Left lung (tissue), 10 donors: ENCODE measurements around the gene SUSD1. TPM values are rescaled to one million over a fixed set of nuclear protein-coding genes. Genes with fewer than 3 reads are reported as not detected.

ENCODE experiments used
- ATAC-seq: fragments of 200-7000 bp; cut with Tn5 transposase; one replicate; pipeline ENCODE4 v1.9.1; 2020; ENCODE audit warnings: moderate library complexity
- DNase-seq, 4 donors: peaks; one replicate each; pipeline ENCODE4 v3.0.0-alpha.2; 2013 to 2020
- H3K27ac ChIP-seq, 2 donors: fragments of 200-600 bp; sonication (generic) in 1 of 2; one replicate each; pipeline versions ENCODE4 v1.5.0 to v1.8.0; 2020 to 2021
- H3K27me3 ChIP-seq, 2 donors: fragments of 200-600 bp; sonication (generic) in 1 of 2; one replicate each; pipeline versions ENCODE4 v1.5.0 to v1.8.0; 2020 to 2021
- H3K36me3 ChIP-seq, 2 donors: fragments of 200-600 bp; sonication (generic) in 1 of 2; one replicate each; pipeline versions ENCODE4 v1.5.0 to v1.8.0; 2020 to 2021
- H3K4me1 ChIP-seq, 2 donors: fragments of 200-600 bp; one replicate each; pipeline ENCODE4 v1.8.0; 2021
- H3K4me3 ChIP-seq, 2 donors: fragments of 200-600 bp; sonication (generic) in 1 of 2; one replicate each; pipeline versions ENCODE4 v1.5.0 to v1.8.0; 2020 to 2021; ENCODE audit warnings: mild to moderate bottlenecking in 1 of 2
- H3K9me3 ChIP-seq, 2 donors: fragments of 200-600 bp; sonication (generic) in 1 of 2; one replicate each; pipeline versions ENCODE4 v1.5.0 to v1.8.0; 2020 to 2021
- CTCF ChIP-seq, 2 donors: fragments of 200-600 bp; sonication (generic) in 1 of 2; IDR thresholded peaks; one replicate each; pipeline versions ENCODE4 v1.5.0 to v1.8.0; 2021; ENCODE audit warnings: antibody characterized with exemption in 2 of 2
- intact Hi-C, 2 donors: fragments of 100-400 bp; cut with DNase I; formaldehyde crosslinking; loops; one replicate each; pipeline versions ENCODE4 v1.11.2 to v1.14.2; 2022
- polyA plus RNA-seq, 6 donors: library from polyadenylated mRNA; unstranded; fragments of 120-200 nt; gene quantifications; one replicate each; pipeline ENCODE4 v1.2.1, GENCODE V29; 2013; ENCODE audit not compliant: insufficient read length in 6 of 6
- total RNA-seq, 2 donors: library from RNA; stranded (reverse); fragmentation: NEBNext Ultra II Directional; extraction: Animal tissue kit (Norgen Biotek cat#: 25700); gene quantifications; one replicate each; pipeline ENCODE4 v1.2.1, GENCODE V29; 2021
- donor health status: DM: no; HTN: yes; CAD: no.
- donor health status: DM: no; HTN: no; CAD: no.

The SUSD1 gene
- total and polyA plus RNA-seq, 8 donors, result 26.7 to 41.8 (median 32.8) TPM

DNA sequence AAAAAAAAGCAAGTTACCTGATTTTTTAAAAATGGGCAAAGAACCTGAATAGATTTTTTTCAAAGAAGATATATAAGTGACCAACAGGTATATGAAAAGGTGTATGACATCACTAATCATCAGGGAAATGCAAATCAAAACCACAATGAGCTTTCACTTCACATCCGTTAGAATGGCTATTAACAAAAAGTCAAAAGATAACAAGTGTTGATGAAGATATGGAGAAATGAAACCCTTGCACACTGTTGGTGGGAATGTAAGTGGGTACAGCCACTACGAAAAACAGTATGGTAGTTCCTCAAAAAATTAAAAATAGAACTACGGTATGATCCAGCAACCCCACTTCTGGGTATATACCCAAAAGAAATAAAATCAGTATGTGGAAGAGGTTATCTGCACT is 143.7 kb downstream of the SUSD1 start:
- H3K4me1 ChIP-seq, result peaks cover 8 to 44% of the 10 kb centered on the region in 2 donors
- H3K36me3 ChIP-seq, result no peaks in the 10 kb centered on the region
- H3K27me3 ChIP-seq, result no peaks in the 10 kb centered on the region
- H3K9me3 ChIP-seq, result no peaks in the 10 kb centered on the region
- ATAC-seq (no peak), DNase-seq (no peak)
- H3K4me3 ChIP-seq, result no peak overlapping the region
- no peak overlapping the region for H3K27ac ChIP-seq
- intact Hi-C loops, result no loop called here
- TF ChIP-seq CTCF (IDR thresholded peaks at IDR 0.05), result no peak

GRCh38 chr9:112029921-112030444 is 145.1 kb downstream of the SUSD1 start:
- H3K36me3 ChIP-seq, result no peaks in the 10 kb centered on the region
- H3K4me3 ChIP-seq, result no peak overlapping the region
- peak overlapping the region; percentile 1 to 13 for H3K27ac ChIP-seq
- intact Hi-C loops, result no loop called here
- no peak for DNase-seq
- H3K4me1 ChIP-seq, result peaks cover 8 to 44% of the 10 kb centered on the region in 2 donors
- H3K9me3 ChIP-seq, result no peaks in the 10 kb centered on the region
- TF ChIP-seq CTCF (IDR thresholded peaks at IDR 0.05), result no peak
- no peaks in the 10 kb centered on the region for H3K27me3 ChIP-seq
- ATAC-seq, result peak; percentile 93

GRCh38 chr9:112028242-112029221 is 146.6 kb downstream of the SUSD1 start:
- no peak for TF ChIP-seq CTCF (IDR thresholded peaks at IDR 0.05)
- no peak for DNase-seq
- Histone ChIP-seq H3K36me3 (no peaks in the 10 kb centered on the region), H3K4me3 (no peak overlapping the region), H3K4me1 (peaks cover 8 to 44% of the 10 kb centered on the region in 2 donors), H3K9me3 (no peaks in the 10 kb centered on the region), H3K27ac (no peak overlapping the region), H3K27me3 (no peaks in the 10 kb centered on the region)
- ATAC-seq, result no peak
- intact Hi-C loops, result no loop called here

DNA sequence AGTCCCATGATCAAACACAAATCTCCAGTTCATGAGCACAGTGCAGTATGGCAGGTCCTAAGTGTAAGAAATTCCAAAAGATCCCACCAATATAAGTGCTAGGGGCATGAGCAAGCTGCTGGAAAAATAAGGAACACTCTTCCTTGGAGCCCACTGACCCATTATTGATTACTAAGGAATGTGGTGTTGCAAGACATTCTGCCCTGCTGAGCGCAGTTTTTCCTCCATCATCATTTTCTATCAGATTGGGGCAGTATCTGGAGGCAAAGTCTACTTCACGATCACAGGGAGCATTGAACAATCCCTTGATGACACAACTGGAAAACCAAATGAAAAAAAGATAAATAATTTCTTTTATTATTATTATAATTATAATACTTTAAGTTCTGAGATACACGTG is 149.2 kb downstream of the SUSD1 start:
- Histone ChIP-seq H3K27ac (no peak overlapping the region), H3K9me3 (no peaks in the 10 kb centered on the region), H3K27me3 (no peaks in the 10 kb centered on the region), H3K4me3 (no peak overlapping the region), H3K4me1 (peaks cover 0 to 33% of the 10 kb centered on the region in 2 donors), H3K36me3 (no peaks in the 10 kb centered on the region)
- DNase-seq (no peak), ATAC-seq (no peak)
- TF ChIP-seq CTCF (IDR thresholded peaks at IDR 0.05), result no peak
- intact Hi-C loops, result no loop called here

DNA sequence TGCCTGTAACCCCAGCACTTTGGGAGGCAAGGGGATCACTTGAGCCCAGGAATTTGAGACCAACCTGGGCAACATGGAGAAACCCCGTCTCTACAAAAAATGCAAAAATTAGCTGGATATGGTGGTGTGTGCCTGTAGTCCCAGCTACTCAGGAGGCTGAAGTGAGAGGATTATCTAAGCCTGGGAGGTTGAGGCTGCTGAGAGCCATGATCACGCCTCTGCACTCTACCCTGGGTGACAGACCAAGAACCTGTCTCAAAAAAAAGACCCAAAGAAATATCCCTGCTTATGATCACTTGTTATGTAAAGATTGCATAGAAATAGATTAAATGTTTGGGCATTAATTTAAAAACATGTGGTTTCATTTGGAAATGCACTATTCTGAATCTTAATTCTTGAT is 153.4 kb downstream of the SUSD1 start:
- H3K4me1 ChIP-seq, result peaks cover 0 to 9% of the 10 kb centered on the region in 2 donors
- DNase-seq (no peak), ATAC-seq (no peak)
- intact Hi-C loops, result no loop called here
- no peaks in the 10 kb centered on the region for H3K36me3 ChIP-seq
- H3K4me3 ChIP-seq, result no peak overlapping the region
- TF ChIP-seq CTCF (IDR thresholded peaks at IDR 0.05), result no peak
- H3K27ac ChIP-seq, result no peak overlapping the region
- no peaks in the 10 kb centered on the region for H3K27me3 ChIP-seq
- no peaks in the 10 kb centered on the region for H3K9me3 ChIP-seq
